ENCODE results near the gene HDAC1. TPM values are rescaled to one million over a fixed set of nuclear protein-coding genes. Genes with fewer than 3 reads are reported as not detected.

HDAC1 gene
- total and polyA plus RNA-seq, 2 of the 8 experiments (the other 6 are each of a cell fraction or from before 2014, with no cell fraction given) = 111 to 125 TPM

- FAIRE-seq (no peak), DNase-seq (ENCODE audit: low read depth in 1 of 2, low spot score in 2 of 2) (no peak)
- H3K79me1 ChIP-seq (ENCODE audit: low read depth, low read length) = no peaks in the 10 kb centered on the region
- no peak within 1 kb of the TSS for H3K4ac ChIP-seq (replicated peaks; ENCODE audit: insufficient read length, low read depth, low read length)
- H3K4me3 ChIP-seq (ENCODE audit: extremely low read depth in 1 of 4, insufficient read depth in 2 of 4, low read depth in 3 of 4, low read length in 4 of 4) = peak within 1 kb of the TSS; percentile 11 to 53 (median 26)
- no peak within 1 kb of the TSS for H4K91ac ChIP-seq (replicated peaks; ENCODE audit: insufficient read length, low read length)
- H4K20me1 ChIP-seq (replicated peaks in 1 of 2; ENCODE audit: control insufficient read depth in 1 of 2, insufficient read depth in 2 of 2, low read length in 2 of 2) = peaks cover 0 to 6% of the 10 kb centered on the region in 2 experiments
- H2BK5ac ChIP-seq (ENCODE audit: low read depth, low read length) = no peak within 1 kb of the TSS
- no peak within 1 kb of the TSS for H2AFZ ChIP-seq (ENCODE audit: low read length)
- WGBS, 2 experiments (ENCODE audit: extremely low coverage in 1 of 2, insufficient coverage in 1 of 2, insufficient read length in 1 of 2, insufficient replicate concordance in 2 of 2, low coverage in 1 of 2, low lambda C conversion rate in 2 of 2, missing lambda C conversion rate in 1 of 2) = 64% methylated on average over 17 of the region's 17 CpGs; no CpG with 5 or more reads in 1 of the 2 experiments
- H3K18ac ChIP-seq (ENCODE audit: extremely low read depth, low read length) = peak within 1 kb of the TSS; percentile 48
- H3K4me2 ChIP-seq (ENCODE audit: insufficient read depth in 1 of 2, low read depth in 2 of 2, low read length in 2 of 2) = peak within 1 kb of the TSS; percentile 49 to 68; a peak in 3 of 4 replicates
- peaks cover 5 to 31% (median 16%) of the 10 kb centered on the region in 4 experiments; a peak in 7 of 8 replicates for H3K36me3 ChIP-seq (ENCODE audit: control insufficient read depth in 2 of 4, insufficient read depth in 4 of 4, low read length in 3 of 4)
- H3K9me3 ChIP-seq (ENCODE audit: insufficient read depth in 2 of 2, low read depth in 1 of 2, low read length in 1 of 2) = no peaks in the 10 kb centered on the region; a peak in 1 of 4 replicates
- peaks cover 3 to 20% (median 14%) of the 10 kb centered on the region in 4 experiments for H3K27me3 ChIP-seq (replicated peaks in 1 of 4; ENCODE audit: control insufficient read depth in 3 of 4, extremely low read depth in 1 of 4, insufficient read depth in 3 of 4, low read length in 3 of 4)
- H3K4me1 ChIP-seq (replicated peaks in 1 of 4; ENCODE audit: control insufficient read depth in 3 of 4, insufficient read depth in 4 of 4, low read length in 3 of 4) = peaks cover 0 to 3% (median 1%) of the 10 kb centered on the region in 4 experiments; a peak in 4 of 7 replicates
- CTCF ChIA-PET (ENCODE audit: partially characterized antibody) = interaction anchor here (1.3 to 1.9 kb wide), 4 partner anchors 9 to 157 kb away, joined by 3 to 6 read pairs (median 4); partner anchors contain the start of gene IQCC
- no peak within 1 kb of the TSS for H2BK20ac ChIP-seq (ENCODE audit: low read length)
- no peak within 1 kb of the TSS for H2BK12ac ChIP-seq (ENCODE audit: low read depth, low read length)
- no peak within 1 kb of the TSS for H4K5ac ChIP-seq (ENCODE audit: insufficient read length, low read depth, low read length)
- H2BK15ac ChIP-seq (ENCODE audit: low read length) = no peak within 1 kb of the TSS
- H3K56ac ChIP-seq (replicated peaks; ENCODE audit: insufficient read length, low read depth, low read length) = no peak within 1 kb of the TSS
- H2BK120ac ChIP-seq (replicated peaks; ENCODE audit: low read depth, low read length) = no peak within 1 kb of the TSS
- no peak within 1 kb of the TSS for H3K27ac ChIP-seq (ENCODE audit: low read depth, low read length)
- peaks cover 9% of the 10 kb centered on the region; the same call in 1 of the 2 replicates for H3K23me2 ChIP-seq (ENCODE audit: low read depth, low read length)
- no peak within 1 kb of the TSS for H2AK5ac ChIP-seq (ENCODE audit: low read depth, low read length)
- H3K23ac ChIP-seq (ENCODE audit: insufficient read length) = no peak within 1 kb of the TSS
- no peak within 1 kb of the TSS for H3K14ac ChIP-seq (ENCODE audit: insufficient read length)
- POLR2A ChIA-PET (ENCODE audit: partially characterized antibody) = interaction anchor here (1.0 to 6.8 kb wide), 11 partner anchors 9 to 167 kb away, joined by 3 to 68 read pairs (median 5); partner anchors contain the start of genes BSDC1 and MARCKSL1
- peak within 1 kb of the TSS; percentile 79 for H4K8ac ChIP-seq (ENCODE audit: extremely low read depth, insufficient read depth, low read length)
- peak within 1 kb of the TSS in 3 of 4 experiments; percentile 19 to 51 (median 20); a peak in 4 of 7 replicates for H3K9ac ChIP-seq (replicated peaks in 1 of 4; ENCODE audit: extremely low read depth in 1 of 4, low read depth in 3 of 4, low read length in 3 of 4)
- no peaks in the 10 kb centered on the region for H3K79me2 ChIP-seq (ENCODE audit: control insufficient read depth in 1 of 2, insufficient read depth in 2 of 2, low read length in 2 of 2)
- TF ChIP-seq EGR1 (IDR thresholded peaks at IDR 0.05; ENCODE audit: borderline replicate concordance, low read depth, low read length) = no peak
- TF ChIP-seq CTBP2 (IDR thresholded peaks at IDR 0.05; ENCODE audit: borderline replicate concordance, insufficient read depth, insufficient read length, low read length) = no peak
- no peak for TF ChIP-seq RFX5 (IDR thresholded peaks at IDR 0.05; ENCODE audit: borderline replicate concordance, low read depth, low read length)
- TF ChIP-seq MAFK (IDR thresholded peaks at IDR 0.05; ENCODE audit: low read depth, low read length) = no peak
- no peak for TF ChIP-seq TCF12 (IDR thresholded peaks at IDR 0.05; ENCODE audit: low read depth, low read length)
- no peak for TF ChIP-seq BCL11A (IDR thresholded peaks at IDR 0.05; ENCODE audit: low read depth in 2 of 2, low read length in 2 of 2)
- TF ChIP-seq CHD1 (IDR thresholded peaks at IDR 0.05; ENCODE audit: low read depth, low read length) = no peak
- no peak for TF ChIP-seq GABPA (IDR thresholded peaks at IDR 0.05; ENCODE audit: borderline replicate concordance, insufficient read depth, low read length)
Measured at GRCh38 chr1:32362474-32363313, 70.8 kb downstream of the HDAC1 start, which contains the start of the genes FAM229A and TSSK3. TSS of gene FAM229A (minus strand) at chr1:32362485. CDS start at chr1:32362091, 394 bp downstream. TSS of gene TSSK3 (plus strand) at chr1:32362539. CDS start at chr1:32362702, 163 bp downstream.
